HFFc6 (cell line): ENCODE measurements around the gene CCDC57. TPM values are rescaled to one million over a fixed set of nuclear protein-coding genes. Genes with fewer than 3 reads are reported as not detected.

ENCODE experiments used
- DNase-seq: peaks from one replicate; pipeline ENCODE4 v3.0.0-alpha.2; 2018
- H3K27ac Mint-ChIP-seq: 2 replicates; pipeline ENCODE4 v1.8.0; 2020; ENCODE audit warnings: mild to moderate bottlenecking, mixed read lengths
- H3K27me3 Mint-ChIP-seq: 2 replicates; pipeline ENCODE4 v1.8.0; 2021; ENCODE audit warnings: mild to moderate bottlenecking, moderate library complexity, mixed read lengths; ENCODE audit not compliant: insufficient read depth
- H3K36me3 Mint-ChIP-seq: 2 replicates; pipeline ENCODE4 v1.8.0; 2021; ENCODE audit warnings: low read depth, mixed read lengths
- H3K4me1 Mint-ChIP-seq: 2 replicates; pipeline ENCODE4 v1.8.0; 2020; ENCODE audit warnings: low read depth, mixed read lengths
- H3K4me3 Mint-ChIP-seq: 2 replicates; pipeline ENCODE4 v1.8.0; 2020; ENCODE audit warnings: mild to moderate bottlenecking, moderate library complexity, mixed read lengths
- H3K9me3 Mint-ChIP-seq: 2 replicates; pipeline ENCODE4 v1.8.0; 2020; ENCODE audit warnings: mild to moderate bottlenecking, mixed read lengths
- CTCF ChIP-seq: fragments of 200-600 bp; sonication (generic); IDR thresholded peaks from 2 replicates; pipeline ENCODE4 v1.5.0; 2021; ENCODE audit warnings: antibody characterized with exemption, mild to moderate bottlenecking
- total RNA-seq, 6 experiments: library from RNA; stranded (reverse); fragmentation: NEBNext Ultra II Directional; extraction: Animal tissue kit (Norgen Biotek cat#: 25700); gene quantifications; 2 replicates in 1 of 6; 3 replicates in 5 of 6; pipeline ENCODE4 v1.2.3, GENCODE V29; 2021

CCDC57 gene
- total RNA-seq, 6 experiments from 2014 or later = 12.8 to 15.6 (median 13.6) TPM

DNA sequence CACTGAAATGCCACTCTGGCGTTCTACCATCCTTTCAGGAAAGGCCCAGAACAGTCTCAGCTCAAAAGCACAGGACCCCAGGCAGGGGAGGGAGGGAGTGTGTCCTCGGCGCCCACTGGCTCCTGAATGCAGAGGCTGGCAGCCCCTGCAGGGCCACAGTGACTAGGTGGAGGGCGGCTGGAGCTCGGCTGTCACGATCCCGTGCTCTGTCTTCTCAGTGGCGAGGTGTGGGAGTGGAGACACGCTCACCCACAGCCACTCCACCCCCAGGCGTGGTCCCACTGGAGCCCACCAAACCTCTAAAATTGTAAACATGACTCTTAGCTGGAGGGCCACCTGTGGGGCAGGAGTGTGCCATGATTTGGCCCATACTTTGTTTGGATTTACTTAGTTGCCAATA lies 98.2 kb downstream of the CCDC57 start:
- no peaks in the 10 kb centered on the region for H3K36me3 Mint-ChIP-seq
- no peak overlapping the region for H3K27ac Mint-ChIP-seq

DNA sequence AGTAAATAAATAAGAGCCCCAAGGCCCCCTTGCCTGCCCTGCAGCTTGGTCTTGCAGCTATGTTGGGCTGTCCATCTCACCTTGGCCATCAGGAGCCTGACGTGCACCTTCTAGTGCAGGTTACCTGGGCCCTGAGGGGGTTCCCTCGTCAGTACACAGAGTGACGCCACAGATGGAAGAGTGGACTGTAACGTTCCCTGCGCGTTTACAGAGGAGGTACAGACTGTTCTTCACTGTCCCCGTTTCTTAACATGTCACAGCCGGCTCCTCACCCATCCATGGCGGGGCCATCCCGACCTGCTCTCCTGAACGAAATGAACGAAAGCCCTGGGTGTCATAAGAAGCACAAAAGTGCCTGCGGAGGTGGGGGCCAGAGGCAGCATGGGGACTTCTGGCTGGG lies 98.7 kb downstream of the CCDC57 start:
- H3K27me3 Mint-ChIP-seq = peaks cover 1% of the 10 kb centered on the region; the same call in 1 of the 2 replicates
- no peaks in the 10 kb centered on the region for H3K4me1 Mint-ChIP-seq
- no peak overlapping the region for H3K4me3 Mint-ChIP-seq
- no peaks in the 10 kb centered on the region for H3K9me3 Mint-ChIP-seq
- no peak overlapping the region for H3K27ac Mint-ChIP-seq
- TF ChIP-seq CTCF = no peak
- DNase-seq = no peak
- no peaks in the 10 kb centered on the region for H3K36me3 Mint-ChIP-seq

More for the DNA sequence above, 98.2 kb downstream of the CCDC57 start:
- Mint-ChIP-seq H3K27me3 (peaks cover 1% of the 10 kb centered on the region; the same call in 1 of the 2 replicates), H3K9me3 (no peaks in the 10 kb centered on the region), H3K4me1 (peaks cover 3% of the 10 kb centered on the region; the same call in 1 of the 2 replicates), H3K4me3 (no peak overlapping the region)
- no peak for TF ChIP-seq CTCF
- DNase-seq = no peak

DNA sequence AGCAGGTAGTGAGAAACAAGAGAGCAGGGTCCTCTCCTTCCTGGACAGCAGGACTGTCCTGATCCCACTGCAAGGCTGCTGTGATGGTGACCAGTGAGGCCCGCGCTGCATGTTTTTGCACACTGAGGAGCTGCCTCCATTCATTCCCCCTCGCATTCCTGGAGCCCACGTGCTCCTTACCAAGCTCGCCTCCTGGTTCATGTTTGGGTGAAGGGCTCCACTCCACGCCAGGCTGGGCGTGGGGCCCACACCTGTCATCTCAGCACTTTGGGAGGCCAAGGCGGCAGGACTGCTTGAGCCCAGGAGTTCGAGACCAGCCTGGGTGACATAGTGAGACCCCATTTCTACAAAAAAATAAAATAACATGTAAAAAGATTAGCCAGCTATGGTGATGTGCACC lies 99.2 kb downstream of the CCDC57 start:
- no peaks in the 10 kb centered on the region for H3K4me1 Mint-ChIP-seq
- no peak for TF ChIP-seq CTCF
- no peaks in the 10 kb centered on the region for H3K9me3 Mint-ChIP-seq
- no peaks in the 10 kb centered on the region for H3K36me3 Mint-ChIP-seq
- no peaks in the 10 kb centered on the region; the same call in 1 of the 2 replicates for H3K27me3 Mint-ChIP-seq
- DNase-seq = no peak
- H3K4me3 Mint-ChIP-seq = no peak overlapping the region
- H3K27ac Mint-ChIP-seq = no peak overlapping the region

- Mint-ChIP-seq H3K27me3 (no peaks in the 10 kb centered on the region; the same call in 1 of the 2 replicates), H3K36me3 (no peaks in the 10 kb centered on the region), H3K4me3 (no peak overlapping the region), H3K4me1 (no peaks in the 10 kb centered on the region), H3K27ac (no peak overlapping the region), H3K9me3 (no peaks in the 10 kb centered on the region)
- DNase-seq = no peak
- no peak for TF ChIP-seq CTCF
Measured at GRCh38 chr17:82112914-82113311, 99.7 kb downstream of the CCDC57 start.

- no peak overlapping the region for H3K4me3 Mint-ChIP-seq
- peaks cover under 1% of the 10 kb centered on the region for H3K27me3 Mint-ChIP-seq
- DNase-seq = no peak
- no peaks in the 10 kb centered on the region for H3K36me3 Mint-ChIP-seq
- no peak overlapping the region for H3K27ac Mint-ChIP-seq
- H3K4me1 Mint-ChIP-seq = no peaks in the 10 kb centered on the region
- no peak for TF ChIP-seq CTCF
- H3K9me3 Mint-ChIP-seq = no peaks in the 10 kb centered on the region
Measured at GRCh38 chr17:82112181-82112913, 100.3 kb downstream of the CCDC57 start.
